GM06990 (cell line): Measurements from ENCODE around the gene WIF1.
A peak's percentile ranks its signal among the peaks of the same experiment; 100 is the strongest.

Source experiments
- DNase-seq: peaks from one replicate; pipeline ENCODE4 v3.0.0-alpha.2; 2011; ENCODE audit not compliant: insufficient read length; ENCODE audit errors: extremely low read depth
- H3K27me3 ChIP-seq: replicated peaks from 2 replicates; pipeline ENCODE4 v1.6.0; 2011; ENCODE audit warnings: low read length; ENCODE audit not compliant: control insufficient read depth, insufficient read depth
- H3K36me3 ChIP-seq: 2 replicates; pipeline ENCODE4 v1.5.1; 2011; ENCODE audit warnings: low read length; ENCODE audit not compliant: control insufficient read depth, insufficient read depth
- H3K4me3 ChIP-seq: replicated peaks from 2 replicates; pipeline ENCODE4 v1.5.1; 2011; ENCODE audit warnings: low read depth, mild to moderate bottlenecking, control low read depth, low read length
- TF ChIP-seq, protein P1 (sequence below): IDR thresholded peaks from 2 replicates; pipeline ENCODE4 v1.5.1; 2011; ENCODE audit warnings: low read length, control low read depth, mild to moderate bottlenecking, inconsistent platforms; ENCODE audit not compliant: insufficient read depth, poor library complexity, severe bottlenecking

Gene WIF1, protein sequence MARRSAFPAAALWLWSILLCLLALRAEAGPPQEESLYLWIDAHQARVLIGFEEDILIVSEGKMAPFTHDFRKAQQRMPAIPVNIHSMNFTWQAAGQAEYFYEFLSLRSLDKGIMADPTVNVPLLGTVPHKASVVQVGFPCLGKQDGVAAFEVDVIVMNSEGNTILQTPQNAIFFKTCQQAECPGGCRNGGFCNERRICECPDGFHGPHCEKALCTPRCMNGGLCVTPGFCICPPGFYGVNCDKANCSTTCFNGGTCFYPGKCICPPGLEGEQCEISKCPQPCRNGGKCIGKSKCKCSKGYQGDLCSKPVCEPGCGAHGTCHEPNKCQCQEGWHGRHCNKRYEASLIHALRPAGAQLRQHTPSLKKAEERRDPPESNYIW

DNA sequence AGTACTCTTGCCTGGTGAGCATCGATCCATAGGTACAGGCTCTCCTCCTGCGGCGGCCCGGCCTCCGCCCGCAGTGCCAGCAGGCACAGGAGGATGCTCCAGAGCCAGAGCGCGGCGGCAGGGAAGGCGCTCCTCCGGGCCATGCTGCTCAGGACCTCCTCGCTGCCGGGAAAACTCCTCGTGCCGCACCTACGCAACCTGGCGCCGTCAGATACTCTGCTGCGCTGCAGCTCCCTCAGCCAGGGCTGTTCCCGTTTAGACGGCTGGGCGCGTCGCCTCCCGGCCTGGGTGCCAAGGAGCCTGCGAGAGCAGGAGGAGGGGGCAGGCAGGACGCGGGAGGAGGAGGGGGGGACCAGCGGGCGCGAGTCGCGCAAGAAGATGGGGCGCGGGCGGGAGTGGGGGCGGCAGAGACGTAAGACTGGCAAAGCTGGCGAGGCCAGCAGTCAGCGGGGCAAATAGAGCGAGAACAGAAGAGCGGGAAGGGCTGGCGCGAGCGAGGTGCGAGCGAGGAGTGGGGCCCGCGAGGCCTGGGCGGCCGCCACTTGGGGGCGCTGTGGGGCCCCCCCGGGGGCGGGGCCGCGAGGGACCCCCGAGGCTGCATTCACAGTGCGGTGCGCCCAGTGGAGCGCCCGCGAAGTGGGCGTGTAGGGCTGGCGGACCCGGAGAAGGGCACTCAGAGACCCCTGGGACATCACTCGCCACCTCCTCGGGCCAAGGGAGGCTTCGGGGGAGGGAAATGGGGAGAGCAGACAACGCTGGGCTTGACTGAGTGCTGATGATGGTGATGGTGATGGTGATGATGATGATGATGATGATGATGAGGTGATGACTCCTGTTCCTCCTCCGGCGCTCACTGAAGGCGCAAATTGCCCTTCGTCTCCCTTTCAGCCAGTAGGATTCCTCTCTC lies at the start of gene WIF1:
WIF1 (minus strand) TSS at position 257 of the 907 bp plus-strand sequence; CDS start at position 143, 114 bp downstream.
- Histone ChIP-seq H3K36me3 (no peaks in the 10 kb centered on the region), H3K4me3 (peak within 1 kb of the TSS; percentile 51), H3K27me3 (peaks cover 1% of the 10 kb centered on the region)
- DNase-seq = peak; percentile 30
- TF ChIP-seq, protein P1, sequence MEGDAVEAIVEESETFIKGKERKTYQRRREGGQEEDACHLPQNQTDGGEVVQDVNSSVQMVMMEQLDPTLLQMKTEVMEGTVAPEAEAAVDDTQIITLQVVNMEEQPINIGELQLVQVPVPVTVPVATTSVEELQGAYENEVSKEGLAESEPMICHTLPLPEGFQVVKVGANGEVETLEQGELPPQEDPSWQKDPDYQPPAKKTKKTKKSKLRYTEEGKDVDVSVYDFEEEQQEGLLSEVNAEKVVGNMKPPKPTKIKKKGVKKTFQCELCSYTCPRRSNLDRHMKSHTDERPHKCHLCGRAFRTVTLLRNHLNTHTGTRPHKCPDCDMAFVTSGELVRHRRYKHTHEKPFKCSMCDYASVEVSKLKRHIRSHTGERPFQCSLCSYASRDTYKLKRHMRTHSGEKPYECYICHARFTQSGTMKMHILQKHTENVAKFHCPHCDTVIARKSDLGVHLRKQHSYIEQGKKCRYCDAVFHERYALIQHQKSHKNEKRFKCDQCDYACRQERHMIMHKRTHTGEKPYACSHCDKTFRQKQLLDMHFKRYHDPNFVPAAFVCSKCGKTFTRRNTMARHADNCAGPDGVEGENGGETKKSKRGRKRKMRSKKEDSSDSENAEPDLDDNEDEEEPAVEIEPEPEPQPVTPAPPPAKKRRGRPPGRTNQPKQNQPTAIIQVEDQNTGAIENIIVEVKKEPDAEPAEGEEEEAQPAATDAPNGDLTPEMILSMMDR = no peak

DNA sequence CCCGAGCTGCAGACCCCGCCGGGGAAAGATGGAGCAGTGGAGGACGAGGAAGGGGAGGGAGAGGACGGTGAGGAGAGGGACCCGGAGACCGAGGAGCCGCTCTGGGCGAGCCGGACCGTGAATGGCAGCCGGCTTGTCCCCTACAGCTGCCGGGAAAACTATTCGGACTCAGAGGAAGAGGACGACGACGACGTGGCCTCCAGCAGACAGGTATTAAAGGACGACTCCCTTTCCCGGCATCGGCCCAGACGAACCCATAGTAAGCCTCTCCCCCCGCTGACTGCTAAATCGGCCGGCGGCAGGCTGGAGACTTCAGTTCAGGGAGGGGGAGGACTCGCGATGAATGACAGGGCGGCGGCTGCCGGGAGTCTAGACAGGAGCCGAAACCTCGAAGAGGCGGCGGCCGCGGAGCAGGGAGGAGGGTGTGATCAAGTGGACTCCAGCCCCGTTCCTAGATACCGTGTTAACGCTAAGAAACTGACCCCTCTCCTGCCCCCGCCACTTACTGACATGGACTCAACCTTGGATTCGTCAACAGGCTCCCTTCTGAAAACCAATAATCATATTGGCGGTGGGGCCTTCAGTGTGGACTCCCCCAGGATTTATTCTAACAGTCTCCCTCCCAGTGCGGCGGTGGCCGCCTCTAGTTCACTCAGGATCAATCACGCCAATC lies 49.2 kb upstream of the WIF1 start:
- no peaks in the 10 kb centered on the region for H3K36me3 ChIP-seq
- TF ChIP-seq, protein P1 = no peak
- DNase-seq = peak; percentile 68
- peak overlapping the region; percentile 71 for H3K4me3 ChIP-seq
- H3K27me3 ChIP-seq = no peaks in the 10 kb centered on the region

DNA sequence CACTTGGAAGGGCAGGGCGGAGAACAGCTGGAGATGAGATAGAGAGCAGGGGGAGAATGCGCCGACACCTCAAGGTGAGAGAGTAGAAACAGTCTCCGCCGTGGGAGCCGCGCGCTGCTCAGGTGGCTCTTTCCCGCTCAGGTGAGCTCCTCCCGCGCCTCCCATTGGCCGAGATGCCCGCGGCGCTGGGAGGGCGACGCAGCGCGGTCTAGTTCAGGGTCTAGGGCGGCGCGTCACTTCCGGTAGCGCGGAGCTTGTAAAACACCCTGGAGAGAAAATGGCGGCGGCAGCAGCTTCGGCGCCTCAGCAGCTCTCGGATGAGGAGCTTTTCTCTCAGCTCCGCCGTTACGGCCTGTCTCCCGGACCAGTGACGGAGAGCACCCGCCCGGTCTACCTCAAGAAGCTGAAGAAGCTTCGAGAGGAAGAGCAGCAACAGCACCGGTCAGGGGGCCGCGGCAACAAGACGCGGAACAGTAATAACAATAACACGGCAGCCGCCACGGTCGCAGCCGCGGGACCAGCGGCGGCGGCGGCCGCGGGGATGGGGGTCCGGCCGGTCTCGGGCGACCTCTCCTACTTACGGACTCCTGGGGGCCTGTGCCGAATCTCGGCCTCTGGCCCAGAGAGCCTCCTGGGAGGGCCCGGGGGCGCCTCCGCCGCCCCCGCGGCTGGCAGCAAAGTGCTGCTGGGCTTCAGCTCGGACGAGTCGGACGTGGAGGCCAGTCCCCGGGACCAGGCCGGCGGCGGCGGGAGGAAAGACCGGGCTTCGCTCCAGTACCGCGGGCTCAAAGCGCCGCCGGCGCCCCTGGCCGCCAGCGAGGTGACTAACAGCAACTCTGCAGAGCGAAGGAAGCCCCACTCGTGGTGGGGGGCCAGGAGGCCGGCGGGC lies 48.5 kb upstream of the WIF1 start, which contains the start of gene LEMD3:
LEMD3 (plus strand) TSS at position 264 of the 889 bp plus-strand sequence; CDS start at position 278, 14 bp downstream.
- H3K36me3 ChIP-seq = no peaks in the 10 kb centered on the region
- TF ChIP-seq, protein P1 = peak; percentile 11
- peak; percentile 94 for DNase-seq
- H3K4me3 ChIP-seq = peak within 1 kb of the TSS; percentile 71
- no peaks in the 10 kb centered on the region for H3K27me3 ChIP-seq

DNA sequence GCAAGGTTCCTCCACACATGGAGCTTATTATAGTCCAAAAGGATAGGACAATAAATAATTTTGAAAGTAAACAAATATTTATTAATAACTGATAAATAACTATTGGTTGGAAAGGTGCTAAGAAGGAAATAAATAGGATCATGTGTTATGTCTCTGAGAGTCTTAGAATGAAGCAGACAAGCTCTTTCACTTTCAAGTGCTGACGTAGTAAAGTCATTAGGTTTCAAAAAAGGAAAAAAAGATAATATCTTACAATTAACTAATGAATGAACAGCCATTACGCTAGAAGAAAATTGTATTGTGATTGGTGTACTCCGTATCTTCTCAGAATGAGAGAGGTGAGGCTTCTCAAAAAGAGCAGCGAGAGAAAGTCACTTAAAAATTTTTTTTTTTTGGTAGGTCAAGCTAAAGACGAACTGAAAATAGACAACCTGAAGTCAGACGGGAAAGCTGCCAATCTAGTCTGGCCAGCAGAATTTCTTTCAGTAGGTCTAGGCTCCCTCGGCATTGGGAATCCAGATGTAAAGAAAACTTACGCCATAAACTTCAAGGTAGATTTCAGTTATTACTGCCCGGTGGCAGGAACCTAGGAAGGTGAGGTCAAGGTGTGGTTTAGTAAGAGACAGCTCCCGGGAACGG lies 47.7 kb upstream of the WIF1 start:
- H3K36me3 ChIP-seq = no peaks in the 10 kb centered on the region
- TF ChIP-seq, protein P1 = no peak
- no peak for DNase-seq
- peak overlapping the region; percentile 71 for H3K4me3 ChIP-seq
- no peaks in the 10 kb centered on the region for H3K27me3 ChIP-seq

DNA sequence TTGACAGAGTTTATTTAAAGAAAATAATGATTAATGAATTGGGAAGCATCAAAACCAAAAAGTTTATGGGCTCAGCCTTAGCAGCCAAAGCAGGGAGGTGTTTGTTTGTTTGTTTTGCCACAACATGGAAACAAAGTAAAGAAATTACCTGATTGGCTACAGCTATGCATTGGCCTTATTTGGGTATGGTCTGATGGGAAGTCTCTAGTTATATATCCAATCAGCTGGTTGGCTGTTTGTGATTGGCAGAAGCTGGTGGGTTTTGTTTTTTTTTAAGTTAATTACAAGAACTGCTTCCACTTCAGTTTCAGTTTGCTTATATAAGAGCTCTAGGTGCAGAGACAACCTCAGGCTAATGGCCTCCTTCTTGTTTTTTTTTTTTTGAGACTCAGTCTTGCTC lies 43.7 kb upstream of the WIF1 start:
- TF ChIP-seq, protein P1 = no peak
- DNase-seq = no peak

More for the DNA sequence above, 43.7 kb upstream of the WIF1 start:
- H3K4me3 ChIP-seq = no peak overlapping the region
- H3K36me3 ChIP-seq = no peaks in the 10 kb centered on the region
- H3K27me3 ChIP-seq = no peaks in the 10 kb centered on the region
